Measurements from ENCODE around the gene ACAA1.
"Not testable (repeated sequence)": the region's sequence is repeated elsewhere in the genome, so short reads cannot be mapped to it uniquely, and the experiment has no call there.

The ACAA1 gene

DNA sequence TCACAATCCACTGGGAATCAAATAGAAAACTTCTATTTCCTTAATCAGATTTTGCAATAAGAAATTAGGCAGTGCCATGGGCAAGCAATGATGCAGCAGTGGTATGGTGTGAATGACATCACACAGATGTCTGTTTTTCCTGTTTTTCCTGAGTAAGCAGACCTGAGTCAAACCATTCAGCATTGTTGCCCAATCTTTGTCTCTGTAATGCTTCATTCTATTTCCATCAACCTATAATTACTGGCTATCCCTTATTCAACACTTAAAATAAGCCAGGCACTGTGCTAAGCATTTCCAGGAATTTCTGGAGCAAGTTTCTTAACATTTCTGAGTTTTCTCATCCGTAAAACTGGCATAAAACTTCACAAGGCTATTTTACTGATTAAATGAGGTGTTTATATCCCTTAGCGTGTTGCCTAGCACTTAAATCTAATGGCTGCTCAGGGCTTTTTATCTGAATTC is 17.1 kb upstream of the ACAA1 start:
- DNase-seq = peak; percentile 39

- no peak for DNase-seq
These were observed 16.3 kb upstream of the ACAA1 start for GRCh38 chr3:38153221-38153620.

DNA sequence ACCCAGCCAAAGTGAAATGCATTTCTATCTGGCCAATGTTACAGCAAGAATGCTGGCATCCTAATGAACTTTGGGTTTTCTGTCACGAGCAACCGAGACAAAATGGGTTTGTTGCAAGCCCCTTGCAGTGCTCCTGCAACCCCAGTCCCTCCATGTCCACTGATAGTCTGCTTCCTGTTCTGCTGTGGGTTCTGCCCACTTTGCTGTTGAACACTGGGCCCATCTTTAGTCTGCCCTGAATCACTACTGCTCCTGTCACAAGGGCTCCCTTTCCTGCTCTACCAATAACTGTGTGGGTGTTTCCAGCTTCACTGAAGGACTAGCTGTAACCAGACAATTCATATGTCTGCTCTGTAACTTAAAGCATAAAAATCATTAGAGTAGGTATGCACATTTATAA is 15.7 kb upstream of the ACAA1 start:
- DNase-seq = no peak

GRCh38 chr3:38151667-38152265 is 14.8 kb upstream of the ACAA1 start:
- DNase-seq = no peak

- DNase-seq = no peak
These were observed 14.0 kb upstream of the ACAA1 start for GRCh38 chr3:38150780-38151528.

DNA sequence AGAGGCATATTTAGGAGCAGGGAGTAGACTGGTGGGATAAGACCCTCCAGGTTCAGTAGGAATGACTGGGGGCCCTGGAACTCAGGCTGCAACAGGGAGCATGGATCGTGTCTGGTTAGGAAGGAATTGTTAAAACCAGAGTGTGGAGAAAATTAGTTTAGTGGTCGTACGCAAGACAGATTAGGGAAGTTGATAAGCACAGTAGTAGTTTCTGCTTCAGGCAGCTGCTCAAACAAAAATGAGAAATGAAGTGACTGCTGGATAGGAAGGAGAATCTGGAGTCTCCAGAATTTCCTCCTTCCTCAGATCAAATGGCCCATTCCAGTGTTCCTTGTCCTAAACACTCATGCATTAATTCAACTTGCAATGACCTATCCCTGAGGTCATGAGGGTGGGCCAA is 12.8 kb upstream of the ACAA1 start:
- DNase-seq = no peak

DNA sequence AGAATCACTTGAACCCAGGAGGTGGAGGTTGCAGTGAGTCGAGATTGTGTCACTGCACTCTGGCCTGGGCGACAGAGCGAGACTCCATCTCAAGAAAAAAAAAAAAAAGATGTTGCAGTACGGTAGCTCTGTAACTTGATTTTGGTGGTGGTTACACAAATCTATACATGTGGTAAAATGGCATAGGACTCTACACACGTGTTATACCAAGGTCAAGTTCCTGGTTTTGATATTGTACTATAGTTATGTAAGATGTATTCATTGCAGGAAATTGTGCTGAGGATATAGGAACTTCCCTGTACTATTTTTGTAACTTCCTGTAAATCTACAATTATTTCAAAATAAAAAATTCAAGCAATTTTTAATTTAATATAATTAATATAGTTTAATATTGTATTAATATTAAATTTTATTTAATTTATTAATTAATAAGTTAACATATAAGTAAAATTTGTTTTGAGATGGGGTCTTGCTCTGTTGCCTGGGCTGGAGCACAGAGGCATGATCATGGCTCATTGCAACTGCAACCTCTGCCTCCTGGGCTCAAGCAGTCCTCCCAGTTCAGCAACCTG is 11.5 kb upstream of the ACAA1 start:
- DNase-seq = no peak

- DNase-seq = no peak
These were observed 10.5 kb upstream of the ACAA1 start for GRCh38 chr3:38147421-38147820.

- no peak for DNase-seq
These were observed 9.6 kb upstream of the ACAA1 start for GRCh38 chr3:38146504-38146903.

- no peak for DNase-seq
These were observed 6.6 kb upstream of the ACAA1 start for GRCh38 chr3:38143511-38143910.

DNA sequence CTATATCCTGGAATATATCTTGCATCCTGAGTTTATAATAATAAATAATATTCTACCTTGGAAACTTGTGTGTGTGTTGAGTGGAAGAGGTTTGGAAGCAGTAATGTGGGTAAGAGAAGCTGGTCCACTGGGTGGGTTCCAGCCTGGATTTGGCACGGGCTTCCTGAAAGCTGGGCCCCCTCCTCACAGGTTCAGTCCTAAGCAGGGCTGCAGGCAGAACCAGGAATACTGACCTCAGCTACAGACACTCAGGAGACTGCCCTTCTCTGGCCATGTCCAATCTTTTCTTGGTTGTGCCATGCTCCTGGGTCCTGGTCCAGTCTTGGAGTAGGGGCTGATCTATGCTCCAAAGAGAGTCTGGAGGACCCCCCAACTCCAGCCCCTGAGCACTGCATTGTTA is 6.0 kb upstream of the ACAA1 start:
- DNase-seq = no peak

- no peak for DNase-seq
These were observed 5.0 kb upstream of the ACAA1 start for GRCh38 chr3:38141952-38142273.

DNA sequence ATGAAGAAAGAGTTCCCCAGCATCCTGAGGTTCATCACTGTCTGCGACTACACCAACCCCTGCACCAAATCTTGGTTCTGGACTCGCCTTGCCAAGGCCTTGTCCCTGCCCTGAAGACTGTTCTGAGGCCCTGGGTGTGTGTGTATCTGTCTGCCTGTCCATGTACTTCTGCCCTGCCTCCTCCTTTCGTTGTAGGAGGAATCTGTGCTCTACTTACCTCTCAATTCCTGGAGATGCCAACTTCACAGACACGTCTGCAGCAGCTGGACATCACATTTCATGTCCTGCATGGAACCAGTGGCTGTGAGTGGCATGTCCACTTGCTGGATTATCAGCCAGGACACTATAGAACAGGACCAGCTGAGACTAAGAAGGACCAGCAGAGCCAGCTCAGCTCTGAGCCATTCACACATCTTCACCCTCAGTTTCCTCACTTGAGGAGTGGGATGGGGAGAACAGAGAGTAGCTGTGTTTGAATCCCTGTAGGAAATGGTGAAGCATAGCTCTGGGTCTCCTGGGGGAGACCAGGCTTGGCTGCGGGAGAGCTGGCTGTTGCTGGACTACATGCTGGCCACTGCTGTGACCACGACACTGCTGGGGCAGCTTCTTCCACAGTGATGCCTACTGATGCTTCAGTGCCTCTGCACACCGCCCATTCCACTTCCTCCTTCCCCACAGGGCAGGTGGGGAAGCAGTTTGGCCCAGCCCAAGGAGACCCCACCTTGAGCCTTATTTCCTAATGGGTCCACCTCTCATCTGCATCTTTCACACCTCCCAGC is 4.4 kb upstream of the ACAA1 start:
- DNase-seq = no peak

DNA sequence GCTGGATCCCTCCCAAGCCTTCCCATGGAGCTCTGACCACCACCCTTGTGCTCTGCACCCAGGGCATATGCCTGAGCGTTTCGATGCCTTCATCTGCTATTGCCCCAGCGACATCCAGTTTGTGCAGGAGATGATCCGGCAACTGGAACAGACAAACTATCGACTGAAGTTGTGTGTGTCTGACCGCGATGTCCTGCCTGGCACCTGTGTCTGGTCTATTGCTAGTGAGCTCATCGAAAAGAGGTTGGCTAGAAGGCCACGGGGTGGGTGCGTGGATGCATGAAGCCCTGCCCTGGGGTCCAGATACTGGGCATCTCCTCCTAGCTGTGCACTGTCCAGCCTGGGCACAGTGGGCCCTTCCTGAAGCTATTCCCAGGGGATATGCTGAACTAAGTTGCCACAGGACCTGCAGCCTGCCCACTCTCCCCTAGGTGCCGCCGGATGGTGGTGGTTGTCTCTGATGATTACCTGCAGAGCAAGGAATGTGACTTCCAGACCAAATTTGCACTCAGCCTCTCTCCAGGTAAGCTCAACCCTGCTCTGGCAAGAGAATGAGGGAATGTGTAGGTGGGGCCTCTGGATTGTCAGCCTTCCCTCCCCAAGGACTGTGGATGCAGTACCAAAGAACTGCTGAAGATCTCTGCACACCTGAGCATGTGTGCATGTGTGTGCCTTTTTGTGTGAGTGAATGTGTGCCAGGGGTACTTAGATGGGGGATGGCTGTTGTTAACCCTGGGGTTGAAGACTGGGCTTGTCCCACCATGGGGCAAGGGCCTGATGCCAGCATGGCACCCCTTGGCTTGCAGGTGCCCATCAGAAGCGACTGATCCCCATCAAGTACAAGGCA is 3.6 kb upstream of the ACAA1 start:
- no peak for DNase-seq

- no peak for DNase-seq
These were observed 2.7 kb upstream of the ACAA1 start for GRCh38 chr3:38139652-38140051.

- DNase-seq = no peak
These were observed 2.3 kb upstream of the ACAA1 start for GRCh38 chr3:38139191-38139590.

GRCh38 chr3:38138349-38139190 is 1.6 kb upstream of the ACAA1 start, which contains the start of gene MYD88:
TSS of gene MYD88 (plus strand) at chr3:38138661. CDS start at chr3:38138701, 40 bp downstream.
- DNase-seq = peak; percentile 27

GRCh38 chr3:38137615-38138348 is 855 bp upstream of the ACAA1 start:
- no peak for DNase-seq

DNA sequence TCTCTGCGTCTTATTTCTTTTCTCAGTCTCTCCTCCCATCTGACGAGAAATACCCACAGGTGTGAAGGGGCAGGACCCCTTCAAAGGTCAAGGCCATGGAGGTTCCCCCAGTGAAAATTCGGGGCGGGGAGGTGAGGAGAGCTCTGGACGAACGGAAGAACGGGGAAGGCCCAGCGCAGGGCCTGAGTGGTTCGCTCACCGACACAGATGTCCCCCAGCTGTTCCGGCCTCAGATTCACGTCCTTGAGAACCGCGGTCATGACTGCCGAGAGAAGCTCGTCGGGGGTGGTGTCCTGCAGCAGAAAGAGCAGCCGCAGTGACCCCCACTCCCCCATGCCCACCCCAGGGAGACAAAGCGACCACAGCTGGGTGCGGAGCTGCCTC is 542 bp downstream of the ACAA1 start:
- DNase-seq = no peak

DNA sequence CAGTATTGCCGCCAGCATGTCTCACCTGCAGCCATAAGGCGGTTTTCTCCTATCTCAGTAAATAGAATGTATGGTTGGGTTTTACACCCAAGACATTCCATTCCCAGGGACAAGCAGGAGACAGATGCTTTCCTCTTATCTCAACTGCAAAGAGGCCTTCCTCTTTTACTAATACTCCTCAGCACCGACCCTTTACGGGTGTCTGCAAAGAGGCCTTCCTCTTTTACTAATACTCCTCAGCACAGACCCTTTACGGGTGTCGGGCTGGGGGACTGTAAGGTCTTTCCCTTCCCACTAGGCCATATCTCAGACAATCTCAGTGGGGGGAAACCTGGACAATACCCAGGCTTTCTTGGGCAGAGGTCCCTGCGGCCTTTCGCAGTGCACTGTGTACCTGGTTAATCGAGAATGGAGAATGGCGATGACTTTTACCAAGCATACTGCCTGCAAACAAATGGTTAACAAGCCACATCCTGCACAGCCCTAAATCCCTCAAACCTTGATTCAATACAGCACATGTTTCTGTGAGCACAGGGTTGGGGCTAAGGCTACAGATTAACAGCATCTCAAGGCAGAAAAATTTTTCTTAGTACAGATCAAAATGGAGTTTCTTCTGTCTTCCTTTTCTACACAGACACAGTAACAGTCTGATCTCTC is 1.2 kb downstream of the ACAA1 start:
- DNase-seq = not testable (repeated sequence)
